Umbilical cord (tissue), 2 donors: Measurements from ENCODE around the gene PCMT1. TPM values are rescaled to one million over a fixed set of nuclear protein-coding genes. Genes with fewer than 3 reads are reported as not detected.
A peak's percentile ranks its signal among the peaks of the same experiment; 100 is the strongest.

ENCODE experiments used
- DNase-seq: peaks from one replicate; pipeline ENCODE4 v3.0.0-alpha.2; 2015; ENCODE audit warnings: low spot score
- total RNA-seq: library from RNA; depleted of rRNA; stranded (reverse); fragments of >200 nt; gene quantifications from one replicate; pipeline ENCODE4 v1.2.3, GENCODE V29; 2014; ENCODE audit warnings: low replicate concordance; ENCODE audit not compliant: insufficient read depth

Gene PCMT1
- total RNA-seq, 1 donor from 2014 or later, result 74.4 TPM

GRCh38 chr6:149854532-149854931 is 105.0 kb downstream of the PCMT1 start:
- peak; percentile 30 for DNase-seq

- peak; percentile 68 for DNase-seq
These were observed 105.6 kb downstream of the PCMT1 start for GRCh38 chr6:149855040-149855654.

- DNase-seq, result no peak
These were observed 106.2 kb downstream of the PCMT1 start for GRCh38 chr6:149855741-149856140.

GRCh38 chr6:149856256-149856994 is 106.9 kb downstream of the PCMT1 start:
- DNase-seq, result no peak

GRCh38 chr6:149857541-149857940 is 108.0 kb downstream of the PCMT1 start:
- DNase-seq, result no peak

GRCh38 chr6:149859368-149859767 is 109.8 kb downstream of the PCMT1 start:
- DNase-seq, result no peak

- DNase-seq, result no peak
These were observed 110.4 kb downstream of the PCMT1 start for GRCh38 chr6:149859938-149860337.

- no peak for DNase-seq
These were observed 110.9 kb downstream of the PCMT1 start for GRCh38 chr6:149860513-149860833.

Other genes starting within 250 kb of the PCMT1 start
- gene PPIL4, start 203.7 kb upstream of the PCMT1 start, total RNA-seq, result 46.7 TPM
- 69.8 TPM for gene GINM1, start 183.4 kb upstream of the PCMT1 start, total RNA-seq
- gene KATNA1, start 101.0 kb upstream of the PCMT1 start, total RNA-seq, result 27.2 TPM
- gene LATS1, start 31.6 kb upstream of the PCMT1 start, total RNA-seq, result 10.1 TPM
- 30.6 TPM for gene NUP43, start 3.2 kb upstream of the PCMT1 start, total RNA-seq
- 21.7 TPM for gene LRP11, start 114.6 kb downstream of the PCMT1 start, total RNA-seq
- gene RAET1E, start 148.4 kb downstream of the PCMT1 start, total RNA-seq, result 6.3 TPM
- 2.2 TPM for gene RAET1G, start 173.4 kb downstream of the PCMT1 start, total RNA-seq
- 3.6 TPM for gene ULBP2, start 192.3 kb downstream of the PCMT1 start, total RNA-seq
- 1.2 TPM for gene ULBP1, start 214.2 kb downstream of the PCMT1 start, total RNA-seq